HUES48 (cell line): Measurements from ENCODE around the gene TRPV5.

Source experiments
- H3K27ac ChIP-seq: one replicate; pipeline ENCODE4 v1.7.0; 2013; ENCODE audit warnings: low read depth, low read length, inconsistent platforms
- H3K27me3 ChIP-seq: 2 replicates; pipeline ENCODE4 v1.6.1; 2013; ENCODE audit warnings: mild to moderate bottlenecking, low read length; ENCODE audit not compliant: control insufficient read depth, insufficient read depth
- H3K36me3 ChIP-seq: 2 replicates; pipeline ENCODE4 v1.6.1; 2013; ENCODE audit warnings: low read length; ENCODE audit not compliant: control insufficient read depth, insufficient read depth
- H3K4me1 ChIP-seq: 2 replicates; pipeline ENCODE4 v1.6.1; 2013; ENCODE audit warnings: mild to moderate bottlenecking, low read length; ENCODE audit not compliant: control insufficient read depth, insufficient read depth
- H3K4me3 ChIP-seq: 2 replicates; pipeline ENCODE4 v1.5.1; 2013; ENCODE audit warnings: mild to moderate bottlenecking, low read depth, low read length
- H3K9ac ChIP-seq: 2 replicates; pipeline ENCODE4 v1.6.1; 2013; ENCODE audit warnings: mild to moderate bottlenecking, low read depth, low read length, moderate library complexity
- H3K9me3 ChIP-seq: 2 replicates; pipeline ENCODE4 v1.6.1; 2013; ENCODE audit warnings: low read length; ENCODE audit not compliant: control insufficient read depth, insufficient read depth

Gene TRPV5

GRCh38 chr7:142863891-142864685 is 69.5 kb downstream of the TRPV5 start:
- Histone ChIP-seq H3K4me3 (no peak overlapping the region), H3K27me3 (no peaks in the 10 kb centered on the region), H3K4me1 (peaks cover 26% of the 10 kb centered on the region), H3K36me3 (no peaks in the 10 kb centered on the region), H3K9me3 (no peaks in the 10 kb centered on the region), H3K9ac (no peak overlapping the region), H3K27ac (no peak overlapping the region)

GRCh38 chr7:142862786-142863400 is 70.7 kb downstream of the TRPV5 start:
- Histone ChIP-seq H3K9ac (no peak overlapping the region), H3K4me1 (peaks cover 26% of the 10 kb centered on the region), H3K27ac (no peak overlapping the region)

GRCh38 chr7:142862351-142862750 is 71.2 kb downstream of the TRPV5 start:
- Histone ChIP-seq H3K4me3 (no peak overlapping the region), H3K4me1 (peaks cover 26% of the 10 kb centered on the region), H3K9ac (no peak overlapping the region), H3K27me3 (no peaks in the 10 kb centered on the region), H3K27ac (no peak overlapping the region), H3K36me3 (no peaks in the 10 kb centered on the region), H3K9me3 (no peaks in the 10 kb centered on the region)

More at GRCh38 chr7:142862786-142863400, 70.7 kb downstream of the TRPV5 start:
- Histone ChIP-seq H3K4me3 (no peak overlapping the region), H3K27me3 (no peaks in the 10 kb centered on the region), H3K36me3 (no peaks in the 10 kb centered on the region), H3K9me3 (no peaks in the 10 kb centered on the region)

- Histone ChIP-seq H3K27me3 (peaks cover 11% of the 10 kb centered on the region; the same call in 1 of the 2 replicates), H3K9ac (no peak overlapping the region), H3K27ac (no peak overlapping the region), H3K4me3 (no peak overlapping the region), H3K4me1 (peaks cover 24% of the 10 kb centered on the region), H3K36me3 (no peaks in the 10 kb centered on the region), H3K9me3 (no peaks in the 10 kb centered on the region)
These were observed 72.6 kb downstream of the TRPV5 start for GRCh38 chr7:142860968-142861367.

GRCh38 chr7:142859829-142860228 is 73.7 kb downstream of the TRPV5 start:
- H3K36me3 ChIP-seq = no peaks in the 10 kb centered on the region
- H3K9ac ChIP-seq = no peak overlapping the region
- H3K27me3 ChIP-seq = peaks cover 21% of the 10 kb centered on the region
- H3K9me3 ChIP-seq = no peaks in the 10 kb centered on the region
- peaks cover 22% of the 10 kb centered on the region for H3K4me1 ChIP-seq
- H3K4me3 ChIP-seq = no peak overlapping the region
- H3K27ac ChIP-seq = no peak overlapping the region

- no peaks in the 10 kb centered on the region for H3K9me3 ChIP-seq
- H3K27me3 ChIP-seq = peaks cover 21% of the 10 kb centered on the region
- no peak overlapping the region for H3K9ac ChIP-seq
- peaks cover 22% of the 10 kb centered on the region for H3K4me1 ChIP-seq
- no peaks in the 10 kb centered on the region for H3K36me3 ChIP-seq
- no peak overlapping the region for H3K27ac ChIP-seq
- H3K4me3 ChIP-seq = no peak overlapping the region
These were observed 74.1 kb downstream of the TRPV5 start for GRCh38 chr7:142859411-142859810.
